Measurements from ENCODE around the gene SH2D3A.

Gene SH2D3A

DNA sequence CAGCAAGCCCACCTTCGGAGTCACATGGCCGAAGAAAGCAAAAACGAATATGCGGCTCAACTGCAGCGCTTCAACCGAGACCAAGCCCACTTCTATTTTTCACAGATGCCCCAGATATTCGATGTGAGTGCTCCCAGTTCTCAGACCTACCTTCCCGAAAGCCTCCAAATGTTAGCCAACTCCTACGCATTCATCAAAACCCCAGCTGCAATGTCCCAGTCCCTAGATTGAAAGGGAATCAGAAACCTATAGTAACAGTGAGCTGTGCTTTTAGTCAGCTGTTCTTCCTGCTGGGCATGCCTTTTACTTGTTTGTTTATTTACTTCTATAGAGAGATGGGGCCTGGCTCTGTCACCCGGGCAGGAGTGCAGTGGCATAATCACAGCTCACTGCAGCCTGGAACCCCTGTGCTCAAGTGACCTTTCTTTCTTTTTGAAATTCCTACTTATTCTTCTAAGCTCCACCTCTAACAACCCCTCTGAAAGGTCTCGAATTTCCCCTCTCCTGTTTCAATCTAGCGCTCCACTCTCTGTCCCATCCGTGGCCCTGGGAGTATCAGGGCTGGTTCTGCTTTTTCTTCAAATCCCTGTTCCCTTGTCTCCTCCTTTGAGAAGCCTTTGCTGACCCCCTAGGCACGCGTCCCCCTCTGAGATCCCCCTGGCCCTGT is 23.4 kb downstream of the SH2D3A start (continued):
- TF ChIP-seq, protein P1, sequence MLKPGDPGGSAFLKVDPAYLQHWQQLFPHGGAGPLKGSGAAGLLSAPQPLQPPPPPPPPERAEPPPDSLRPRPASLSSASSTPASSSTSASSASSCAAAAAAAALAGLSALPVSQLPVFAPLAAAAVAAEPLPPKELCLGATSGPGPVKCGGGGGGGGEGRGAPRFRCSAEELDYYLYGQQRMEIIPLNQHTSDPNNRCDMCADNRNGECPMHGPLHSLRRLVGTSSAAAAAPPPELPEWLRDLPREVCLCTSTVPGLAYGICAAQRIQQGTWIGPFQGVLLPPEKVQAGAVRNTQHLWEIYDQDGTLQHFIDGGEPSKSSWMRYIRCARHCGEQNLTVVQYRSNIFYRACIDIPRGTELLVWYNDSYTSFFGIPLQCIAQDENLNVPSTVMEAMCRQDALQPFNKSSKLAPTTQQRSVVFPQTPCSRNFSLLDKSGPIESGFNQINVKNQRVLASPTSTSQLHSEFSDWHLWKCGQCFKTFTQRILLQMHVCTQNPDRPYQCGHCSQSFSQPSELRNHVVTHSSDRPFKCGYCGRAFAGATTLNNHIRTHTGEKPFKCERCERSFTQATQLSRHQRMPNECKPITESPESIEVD (tag by site-specific recombination; IDR thresholded peaks at IDR 0.05), result 0 out of 2 replicates have a peak, but pooled peaks have one; percentile 23
- peak; percentile 99 for TF ChIP-seq ZFP3 (tag by site-specific recombination; IDR thresholded peaks at IDR 0.05; ENCODE audit: low read depth)
- TF ChIP-seq ZNF223 (tag by site-specific recombination; IDR thresholded peaks at IDR 0.05), result no peak
- TF ChIP-seq ZNF555 (tag by site-specific recombination; conservative IDR thresholded peaks at IDR 0.05), result no peak
- no peak for TF ChIP-seq FEZF1 (tag by site-specific recombination; IDR thresholded peaks at IDR 0.05)
- TF ChIP-seq OSR2 (tag by site-specific recombination; IDR thresholded peaks at IDR 0.05), result peak; percentile 53
- TF ChIP-seq, protein P2, sequence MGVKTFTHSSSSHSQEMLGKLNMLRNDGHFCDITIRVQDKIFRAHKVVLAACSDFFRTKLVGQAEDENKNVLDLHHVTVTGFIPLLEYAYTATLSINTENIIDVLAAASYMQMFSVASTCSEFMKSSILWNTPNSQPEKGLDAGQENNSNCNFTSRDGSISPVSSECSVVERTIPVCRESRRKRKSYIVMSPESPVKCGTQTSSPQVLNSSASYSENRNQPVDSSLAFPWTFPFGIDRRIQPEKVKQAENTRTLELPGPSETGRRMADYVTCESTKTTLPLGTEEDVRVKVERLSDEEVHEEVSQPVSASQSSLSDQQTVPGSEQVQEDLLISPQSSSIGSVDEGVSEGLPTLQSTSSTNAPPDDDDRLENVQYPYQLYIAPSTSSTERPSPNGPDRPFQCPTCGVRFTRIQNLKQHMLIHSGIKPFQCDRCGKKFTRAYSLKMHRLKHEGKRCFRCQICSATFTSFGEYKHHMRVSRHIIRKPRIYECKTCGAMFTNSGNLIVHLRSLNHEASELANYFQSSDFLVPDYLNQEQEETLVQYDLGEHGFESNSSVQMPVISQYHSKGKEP (tag by site-specific recombination; IDR thresholded peaks at IDR 0.05), result peak; percentile 30; the same call in 1 of the 2 replicates
- 0 out of 2 replicates have a peak, but pooled peaks have one; percentile 30 for TF ChIP-seq BCL11A (tag by site-specific recombination; IDR thresholded peaks at IDR 0.05; ENCODE audit: low read depth)
- peak; percentile 83 for TF ChIP-seq ZBTB20 (tag by site-specific recombination; IDR thresholded peaks at IDR 0.05)
- TF ChIP-seq YY1 (tag by site-specific recombination; IDR thresholded peaks at IDR 0.05), result no peak
- TF ChIP-seq PRDM1 (tag by site-specific recombination; IDR thresholded peaks at IDR 0.05), result peak; percentile 74
- peak; percentile 52; the same call in 1 of the 2 replicates for TF ChIP-seq ZXDB (tag by site-specific recombination; IDR thresholded peaks at IDR 0.05)
- TF ChIP-seq GLIS1 (tag by site-specific recombination; IDR thresholded peaks at IDR 0.05), result peak; percentile 64
- no peak for TF ChIP-seq ZNF16 (tag by site-specific recombination; IDR thresholded peaks at IDR 0.05; ENCODE audit: low read depth)
- TF ChIP-seq ZNF416 (tag by site-specific recombination; IDR thresholded peaks at IDR 0.05), result no peak
- 0 out of 2 replicates have a peak, but pooled peaks have one; percentile 20 for TF ChIP-seq ZNF391 (tag by site-specific recombination; IDR thresholded peaks at IDR 0.05; ENCODE audit: borderline replicate concordance, low read depth)
- no peak for TF ChIP-seq GFI1B (tag by site-specific recombination; IDR thresholded peaks at IDR 0.05)
- TF ChIP-seq ZNF629 (tag by site-specific recombination; IDR thresholded peaks at IDR 0.05), result no peak
- no peak for TF ChIP-seq ZNF239 (tag by site-specific recombination; IDR thresholded peaks at IDR 0.05)
- no peak for TF ChIP-seq KLF16 (tag by site-specific recombination; IDR thresholded peaks at IDR 0.05)
- no peak for TF ChIP-seq ZNF514 (tag by site-specific recombination; IDR thresholded peaks at IDR 0.05)
- TF ChIP-seq, protein P3, sequence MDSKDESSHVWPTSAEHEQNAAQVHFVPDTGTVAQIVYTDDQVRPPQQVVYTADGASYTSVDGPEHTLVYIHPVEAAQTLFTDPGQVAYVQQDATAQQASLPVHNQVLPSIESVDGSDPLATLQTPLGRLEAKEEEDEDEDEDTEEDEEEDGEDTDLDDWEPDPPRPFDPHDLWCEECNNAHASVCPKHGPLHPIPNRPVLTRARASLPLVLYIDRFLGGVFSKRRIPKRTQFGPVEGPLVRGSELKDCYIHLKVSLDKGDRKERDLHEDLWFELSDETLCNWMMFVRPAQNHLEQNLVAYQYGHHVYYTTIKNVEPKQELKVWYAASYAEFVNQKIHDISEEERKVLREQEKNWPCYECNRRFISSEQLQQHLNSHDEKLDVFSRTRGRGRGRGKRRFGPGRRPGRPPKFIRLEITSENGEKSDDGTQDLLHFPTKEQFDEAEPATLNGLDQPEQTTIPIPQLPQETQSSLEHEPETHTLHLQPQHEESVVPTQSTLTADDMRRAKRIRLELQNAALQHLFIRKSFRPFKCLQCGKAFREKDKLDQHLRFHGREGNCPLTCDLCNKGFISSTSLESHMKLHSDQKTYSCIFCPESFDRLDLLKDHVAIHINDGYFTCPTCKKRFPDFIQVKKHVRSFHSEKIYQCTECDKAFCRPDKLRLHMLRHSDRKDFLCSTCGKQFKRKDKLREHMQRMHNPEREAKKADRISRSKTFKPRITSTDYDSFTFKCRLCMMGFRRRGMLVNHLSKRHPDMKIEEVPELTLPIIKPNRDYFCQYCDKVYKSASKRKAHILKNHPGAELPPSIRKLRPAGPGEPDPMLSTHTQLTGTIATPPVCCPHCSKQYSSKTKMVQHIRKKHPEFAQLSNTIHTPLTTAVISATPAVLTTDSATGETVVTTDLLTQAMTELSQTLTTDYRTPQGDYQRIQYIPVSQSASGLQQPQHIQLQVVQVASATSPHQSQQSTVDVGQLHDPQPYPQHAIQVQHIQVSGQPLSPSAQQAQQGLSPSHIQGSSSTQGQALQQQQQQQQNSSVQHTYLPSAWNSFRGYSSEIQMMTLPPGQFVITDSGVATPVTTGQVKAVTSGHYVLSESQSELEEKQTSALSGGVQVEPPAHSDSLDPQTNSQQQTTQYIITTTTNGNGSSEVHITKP (tag by site-specific recombination; IDR thresholded peaks at IDR 0.05), result peak; percentile 44; the same call in 1 of the 2 replicates
- peak; percentile 36; the same call in 1 of the 2 replicates for TF ChIP-seq KLF10 (tag by site-specific recombination; IDR thresholded peaks at IDR 0.05)
- no peak for TF ChIP-seq ZNF654 (tag by site-specific recombination; IDR thresholded peaks at IDR 0.05; ENCODE audit: low read depth)
- no peak for TF ChIP-seq ZNF423 (tag by site-specific recombination; IDR thresholded peaks at IDR 0.05)
- TF ChIP-seq, protein P4, sequence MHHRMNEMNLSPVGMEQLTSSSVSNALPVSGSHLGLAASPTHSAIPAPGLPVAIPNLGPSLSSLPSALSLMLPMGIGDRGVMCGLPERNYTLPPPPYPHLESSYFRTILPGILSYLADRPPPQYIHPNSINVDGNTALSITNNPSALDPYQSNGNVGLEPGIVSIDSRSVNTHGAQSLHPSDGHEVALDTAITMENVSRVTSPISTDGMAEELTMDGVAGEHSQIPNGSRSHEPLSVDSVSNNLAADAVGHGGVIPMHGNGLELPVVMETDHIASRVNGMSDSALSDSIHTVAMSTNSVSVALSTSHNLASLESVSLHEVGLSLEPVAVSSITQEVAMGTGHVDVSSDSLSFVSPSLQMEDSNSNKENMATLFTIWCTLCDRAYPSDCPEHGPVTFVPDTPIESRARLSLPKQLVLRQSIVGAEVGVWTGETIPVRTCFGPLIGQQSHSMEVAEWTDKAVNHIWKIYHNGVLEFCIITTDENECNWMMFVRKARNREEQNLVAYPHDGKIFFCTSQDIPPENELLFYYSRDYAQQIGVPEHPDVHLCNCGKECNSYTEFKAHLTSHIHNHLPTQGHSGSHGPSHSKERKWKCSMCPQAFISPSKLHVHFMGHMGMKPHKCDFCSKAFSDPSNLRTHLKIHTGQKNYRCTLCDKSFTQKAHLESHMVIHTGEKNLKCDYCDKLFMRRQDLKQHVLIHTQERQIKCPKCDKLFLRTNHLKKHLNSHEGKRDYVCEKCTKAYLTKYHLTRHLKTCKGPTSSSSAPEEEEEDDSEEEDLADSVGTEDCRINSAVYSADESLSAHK (tag by site-specific recombination; IDR thresholded peaks at IDR 0.05), result no peak
- no peak for TF ChIP-seq ZNF202 (tag by site-specific recombination; IDR thresholded peaks at IDR 0.05; ENCODE audit: borderline replicate concordance)
- TF ChIP-seq ZIC2 (tag by site-specific recombination; IDR thresholded peaks at IDR 0.05), result peak; percentile 53
- no peak; the same call in 1 of the 2 replicates for TF ChIP-seq ZBTB48 (tag by site-specific recombination; IDR thresholded peaks at IDR 0.05)
- TF ChIP-seq, protein P5, sequence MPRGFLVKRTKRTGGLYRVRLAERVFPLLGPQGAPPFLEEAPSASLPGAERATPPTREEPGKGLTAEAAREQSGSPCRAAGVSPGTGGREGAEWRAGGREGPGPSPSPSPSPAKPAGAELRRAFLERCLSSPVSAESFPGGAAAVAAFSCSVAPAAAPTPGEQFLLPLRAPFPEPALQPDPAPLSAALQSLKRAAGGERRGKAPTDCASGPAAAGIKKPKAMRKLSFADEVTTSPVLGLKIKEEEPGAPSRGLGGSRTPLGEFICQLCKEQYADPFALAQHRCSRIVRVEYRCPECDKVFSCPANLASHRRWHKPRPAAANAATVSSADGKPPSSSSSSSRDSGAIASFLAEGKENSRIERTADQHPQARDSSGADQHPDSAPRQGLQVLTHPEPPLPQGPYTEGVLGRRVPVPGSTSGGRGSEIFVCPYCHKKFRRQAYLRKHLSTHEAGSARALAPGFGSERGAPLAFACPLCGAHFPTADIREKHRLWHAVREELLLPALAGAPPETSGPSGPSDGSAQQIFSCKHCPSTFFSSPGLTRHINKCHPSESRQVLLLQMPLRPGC (tag by site-specific recombination; IDR thresholded peaks at IDR 0.05), result no peak

Data from HEK293 (cell line).